Lower leg skin (tissue), 3 donors: ENCODE results near the gene GAS7.

Experiments
- CTCF ChIP-seq, 3 donors: fragments of 450-650 bp; IDR thresholded peaks; one replicate each; pipeline ENCODE4 v1.5.1; 2016; ENCODE audit warnings: antibody characterized with exemption in 3 of 3, mild to moderate bottlenecking in 3 of 3, moderate library complexity in 2 of 3
- POLR2A ChIP-seq, 2 donors: fragments of 450-650 bp; IDR thresholded peaks; one replicate each; pipeline ENCODE4 v1.6.1; 2016 to 2017; ENCODE audit warnings: antibody characterized with exemption in 2 of 2, mild to moderate bottlenecking in 1 of 2, moderate library complexity in 1 of 2

GRCh38 chr17:10088444-10088843 lies 110.0 kb downstream of the GAS7 start:
- TF ChIP-seq POLR2A (IDR thresholded peaks at IDR 0.05) (no peak), CTCF (IDR thresholded peaks at IDR 0.05) (no peak)
